Fibroblast of skin of left biceps (primary cell): Measurements from ENCODE around the gene AKR7A2.

Source experiments
- DNase-seq, 2 experiments: peaks; one replicate each; pipeline ENCODE4 v3.0.0-alpha.2; 2013; ENCODE audit warnings: low read depth in 2 of 2

AKR7A2 gene

DNA sequence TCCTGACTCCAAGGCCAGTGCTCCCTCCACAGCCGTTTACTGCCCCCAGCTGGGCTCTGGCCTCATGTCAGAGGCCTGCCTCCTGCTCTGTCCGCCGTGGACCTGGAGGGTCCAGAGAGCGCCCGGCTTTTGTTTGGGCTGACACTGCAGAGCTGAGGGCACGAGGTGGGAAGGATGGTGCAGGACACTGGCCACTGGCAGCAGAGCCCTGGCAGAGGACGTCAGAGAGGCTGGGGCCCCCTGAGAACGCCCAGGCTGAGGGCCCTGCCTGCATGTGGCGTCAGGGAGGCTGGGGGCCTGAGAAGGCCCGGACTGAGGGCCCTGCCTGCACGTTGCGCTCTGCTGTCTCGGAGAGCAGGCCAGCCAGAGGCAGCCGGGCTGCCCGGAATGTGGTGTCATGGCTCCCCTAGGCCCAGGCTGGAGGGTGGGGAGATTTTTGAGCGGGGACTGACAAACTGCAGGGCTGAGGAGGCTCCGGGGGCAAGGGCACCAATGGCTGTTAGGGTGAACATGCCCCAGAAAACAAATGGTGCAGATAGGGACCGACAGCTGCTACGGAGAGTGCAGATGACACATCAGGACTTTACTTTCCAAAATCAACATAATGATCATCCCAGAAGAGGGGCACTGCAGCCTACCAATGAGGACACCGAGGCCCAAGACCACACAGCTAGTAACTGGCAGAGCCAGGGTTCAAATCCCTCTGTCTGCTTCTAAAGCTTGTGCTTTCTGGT lies 31.8 kb upstream of the AKR7A2 start:
- no peak for DNase-seq

DNA sequence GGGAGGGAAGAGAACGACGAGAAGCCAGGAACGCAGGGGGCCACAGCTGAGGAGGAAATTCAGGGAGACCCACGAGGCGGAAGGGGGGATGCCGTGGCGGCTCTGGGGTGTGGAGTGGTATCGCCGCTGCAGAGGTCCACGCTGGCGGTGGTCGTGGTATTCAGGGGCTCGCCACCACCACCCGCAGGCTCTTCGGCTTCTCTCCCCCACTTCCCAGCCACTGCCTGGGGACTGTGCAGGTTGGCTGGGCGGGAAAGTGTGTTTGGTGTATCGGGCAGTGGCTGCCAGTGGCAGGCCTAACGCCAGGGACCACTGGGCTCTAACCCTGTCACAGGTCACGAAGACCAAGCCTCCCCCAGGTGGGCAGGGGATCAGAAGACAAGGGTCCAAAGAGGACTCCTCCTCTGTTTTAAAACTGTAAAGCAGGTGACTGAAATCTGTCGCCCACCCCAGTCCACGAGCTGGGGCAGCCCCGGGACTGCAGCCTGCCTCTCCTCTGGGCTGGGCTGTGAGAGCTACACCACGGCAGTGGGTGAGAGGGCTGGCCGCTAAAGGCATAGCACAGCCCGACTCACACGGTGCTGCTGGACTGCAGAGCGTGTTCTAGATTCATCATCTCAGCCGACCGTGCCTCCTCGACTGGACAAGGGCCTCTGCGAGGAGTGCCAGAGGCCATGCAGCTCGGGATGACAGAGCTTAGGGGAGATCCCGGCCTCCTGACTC lies 31.1 kb upstream of the AKR7A2 start:
- no peak for DNase-seq

DNA sequence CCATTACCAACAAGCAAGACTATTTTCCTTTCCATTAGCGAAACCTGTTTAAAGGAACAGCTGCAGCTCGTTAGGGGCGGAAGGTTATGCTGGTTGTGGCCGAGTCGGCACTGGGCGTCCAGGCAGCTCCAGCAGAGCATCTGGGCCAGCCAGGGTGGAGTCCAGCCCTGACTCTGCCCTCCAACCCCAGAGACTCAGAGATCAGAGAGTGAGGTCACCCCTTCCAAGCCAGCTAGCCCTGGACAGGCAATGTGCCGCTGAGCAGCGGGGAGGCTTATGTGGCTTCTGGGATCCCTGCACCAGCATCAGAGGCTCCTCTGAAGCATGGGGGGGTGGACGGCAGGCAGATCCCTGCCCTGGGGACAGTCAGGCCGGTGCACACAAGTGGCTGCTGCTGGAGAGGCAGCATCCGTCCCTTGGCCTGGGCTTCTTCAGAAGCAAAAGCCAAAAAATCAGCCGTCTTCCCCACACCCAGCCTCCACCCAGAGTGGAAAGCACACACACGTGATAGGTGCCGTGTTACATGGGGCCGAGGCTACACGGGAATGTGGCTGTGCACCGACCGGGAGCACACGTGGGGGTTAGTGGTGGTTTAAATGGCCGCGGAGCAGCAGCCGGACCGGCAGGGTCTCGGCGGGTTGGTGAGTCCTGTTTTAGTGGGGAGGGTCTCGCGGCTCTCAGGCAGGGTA lies 30.3 kb upstream of the AKR7A2 start:
- DNase-seq: no peak

DNA sequence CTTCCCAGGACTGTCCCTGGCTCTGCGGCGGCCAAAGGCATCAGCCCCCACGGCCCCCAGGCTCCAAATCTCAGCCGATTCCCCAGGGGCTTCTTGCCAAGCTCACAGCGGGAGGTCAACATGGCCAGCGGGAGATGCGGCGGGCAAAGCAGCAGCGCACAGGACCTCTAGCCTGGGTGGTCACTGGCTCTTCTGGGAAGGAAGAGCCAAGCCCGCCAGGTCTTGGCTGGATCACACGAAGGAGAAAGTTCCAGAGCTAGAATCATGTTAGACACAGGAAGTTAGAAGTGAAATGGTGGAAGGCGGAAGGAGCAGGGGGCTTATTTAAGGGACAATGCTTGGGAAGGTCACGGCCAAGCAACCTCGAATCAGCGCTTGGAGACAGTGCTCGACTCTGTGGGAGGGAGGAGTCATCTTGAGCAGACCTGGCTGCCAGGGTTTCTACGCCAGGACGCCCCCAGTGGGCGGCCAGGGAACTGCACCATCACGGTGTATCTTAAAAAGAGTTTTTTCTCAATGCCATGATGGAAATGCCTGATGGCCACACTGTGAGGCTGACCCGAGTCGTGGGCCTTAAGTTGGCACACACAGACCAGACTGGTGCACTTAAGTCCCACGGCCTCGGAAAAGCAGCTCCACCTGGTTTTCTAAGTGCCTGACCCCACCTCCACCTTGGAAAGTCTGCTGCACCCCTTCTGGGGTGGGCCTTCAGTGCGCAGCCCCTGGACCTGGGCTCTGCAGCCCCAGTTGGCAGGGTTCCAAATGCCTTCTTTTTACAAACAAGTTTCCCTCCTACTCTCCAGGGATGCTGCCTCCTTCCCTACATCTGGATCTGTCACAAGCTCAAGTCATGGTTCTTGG lies 29.5 kb upstream of the AKR7A2 start:
- peak; percentile 18 to 21 for DNase-seq

DNA sequence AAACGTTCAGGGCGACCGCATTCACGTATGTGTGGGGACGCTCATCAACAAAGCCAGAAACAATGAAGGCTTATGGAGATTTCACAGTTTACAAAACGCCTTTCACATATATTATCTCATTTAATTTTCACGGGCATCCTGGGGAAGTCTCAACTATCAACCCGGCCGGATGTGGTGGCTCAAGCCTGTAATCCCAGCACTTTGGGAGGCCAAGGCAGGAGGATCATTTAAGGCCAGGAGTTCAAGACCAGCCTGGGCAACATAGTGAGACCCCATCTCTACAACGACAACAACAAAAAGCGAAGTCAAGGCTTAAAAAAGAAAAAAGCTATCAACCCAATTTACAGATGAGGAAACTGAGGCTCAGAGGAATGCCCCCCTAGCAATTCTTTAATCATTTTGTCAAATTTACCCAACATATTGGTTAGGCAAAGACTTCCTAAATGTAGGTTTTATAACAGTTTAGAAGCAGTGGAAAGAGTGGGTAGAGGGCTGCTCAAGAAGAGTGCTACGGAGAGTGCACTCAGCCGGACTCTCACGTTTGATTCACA lies 28.5 kb upstream of the AKR7A2 start:
- DNase-seq: no peak

DNA sequence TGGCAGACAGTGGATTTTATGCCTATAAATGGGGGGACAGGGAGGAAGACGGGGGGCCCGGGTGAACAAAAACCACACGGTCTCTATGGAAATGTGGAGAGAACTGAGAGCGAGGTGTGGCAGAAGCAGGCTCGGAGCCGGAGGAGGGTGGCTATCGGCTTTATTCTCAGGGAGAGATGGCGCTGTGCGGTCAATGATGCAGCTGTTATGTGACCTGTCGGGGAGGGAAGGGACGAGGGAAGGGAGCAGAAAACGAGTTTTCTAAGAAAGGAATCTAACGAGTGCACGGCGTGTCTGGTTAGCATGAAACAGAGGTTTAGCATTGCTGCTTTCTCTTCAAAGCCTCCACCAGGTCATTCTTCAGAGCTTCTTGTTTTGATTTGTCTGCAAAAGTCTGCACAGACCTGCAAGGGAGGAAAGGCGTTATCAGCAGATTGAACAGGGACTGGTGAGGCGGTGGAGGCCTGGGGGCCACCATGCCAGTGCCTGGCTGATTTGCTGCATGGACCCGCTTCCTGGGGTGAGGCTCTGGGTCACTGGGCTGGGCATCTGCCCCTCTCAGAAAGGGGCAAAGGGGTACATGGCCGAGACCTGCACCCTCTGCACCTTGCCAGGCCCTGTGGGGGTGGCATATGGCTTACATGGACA lies 27.4 kb upstream of the AKR7A2 start:
- DNase-seq: no peak

DNA sequence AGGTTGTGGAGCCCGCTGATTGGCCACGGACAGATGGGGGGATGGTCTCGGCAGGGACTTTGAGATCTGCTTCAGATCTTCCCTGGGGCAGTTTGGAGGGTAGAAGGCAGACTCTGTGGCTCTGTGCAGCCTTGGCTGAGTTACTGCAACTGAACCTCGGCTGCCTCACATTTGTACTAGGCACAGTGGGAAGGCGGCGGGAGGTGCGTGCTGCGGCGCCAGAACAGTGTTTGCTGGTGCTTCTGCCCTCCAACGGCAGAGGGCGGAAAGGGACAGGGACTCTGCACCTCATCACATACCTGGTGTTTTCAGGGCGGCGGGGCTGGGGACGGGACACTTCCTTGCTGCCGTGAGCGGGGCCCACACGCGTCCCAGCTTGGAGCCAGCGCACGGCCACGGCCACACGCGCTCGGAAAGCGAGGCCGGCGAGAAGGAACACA lies 26.4 kb upstream of the AKR7A2 start:
- DNase-seq: peak in 1 of 2 experiments; percentile 9

DNA sequence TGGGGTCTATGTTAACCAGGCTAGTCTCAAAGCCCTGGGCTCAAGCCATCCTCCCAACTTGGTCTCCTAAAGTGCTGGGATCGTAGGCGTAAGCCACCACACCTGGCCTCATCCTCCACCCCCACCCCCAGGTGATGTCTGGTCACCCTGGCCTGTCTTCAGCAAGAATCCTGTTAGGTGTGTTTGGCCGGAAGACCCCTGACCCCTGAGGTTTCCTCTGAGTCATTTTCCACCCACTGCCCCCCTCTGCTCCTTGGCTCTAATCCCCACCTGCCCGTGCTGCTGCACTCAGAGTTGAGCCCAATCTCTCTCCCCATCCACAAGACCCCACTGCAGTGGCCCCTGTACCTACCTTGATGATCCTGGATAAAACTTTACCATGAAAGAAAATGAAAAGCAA lies 25.3 kb upstream of the AKR7A2 start:
- DNase-seq: no peak

DNA sequence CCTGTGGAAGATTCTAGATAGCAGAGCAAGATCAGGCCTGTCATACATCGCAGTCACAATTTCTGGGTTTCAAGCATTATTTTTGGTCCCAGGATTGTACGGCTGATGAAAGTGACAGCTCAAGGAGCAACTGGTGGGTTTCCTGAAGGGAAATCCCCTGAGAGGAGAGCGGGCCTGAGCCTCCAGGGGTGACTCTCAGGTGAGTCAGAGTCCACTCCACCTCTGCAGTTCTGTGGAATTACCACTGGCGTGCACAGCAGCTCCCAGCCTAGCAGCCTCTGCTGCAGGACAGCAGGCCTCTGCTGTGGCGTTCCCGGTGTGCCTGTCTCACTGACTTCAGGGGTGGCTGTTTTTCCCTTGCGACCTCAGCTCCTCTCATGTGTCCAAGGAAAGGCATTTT lies 24.6 kb upstream of the AKR7A2 start:
- DNase-seq: no peak

DNA sequence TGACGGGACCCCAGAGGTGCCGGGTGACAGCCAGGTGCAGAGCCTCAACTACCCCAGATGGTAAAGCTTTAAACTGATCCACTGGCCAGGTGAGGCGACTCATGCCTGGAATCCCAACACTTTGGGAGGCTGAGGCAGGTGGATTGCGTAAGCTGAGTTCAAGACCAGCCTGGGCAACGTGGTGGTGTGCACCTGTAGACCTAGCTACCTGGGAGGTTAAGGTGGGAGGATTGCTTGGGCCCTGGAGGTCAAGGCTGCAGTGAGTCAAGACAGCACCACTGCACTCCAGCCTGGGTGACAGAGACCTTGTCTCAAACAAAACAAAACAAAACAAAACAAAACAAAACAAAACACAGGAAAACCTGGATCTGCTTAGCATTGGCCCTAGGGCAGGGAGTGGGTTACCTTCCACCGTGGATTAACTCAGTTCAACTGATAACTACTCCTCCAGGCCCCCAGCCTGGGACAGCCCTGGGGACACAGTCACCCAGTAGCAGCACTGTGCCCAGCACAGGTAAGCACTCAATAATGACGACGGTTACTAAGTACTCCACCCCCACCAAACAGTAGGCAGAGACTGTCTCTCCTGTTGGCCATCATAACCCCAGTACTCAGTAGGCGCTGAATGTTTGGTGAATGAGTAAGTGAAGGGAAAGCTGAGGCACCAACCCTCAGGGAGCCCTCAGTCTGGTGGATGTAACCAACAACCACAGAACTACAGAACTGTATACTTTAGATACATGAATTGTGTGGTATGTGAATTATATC lies 21.8 kb upstream of the AKR7A2 start:
- no peak for DNase-seq

DNA sequence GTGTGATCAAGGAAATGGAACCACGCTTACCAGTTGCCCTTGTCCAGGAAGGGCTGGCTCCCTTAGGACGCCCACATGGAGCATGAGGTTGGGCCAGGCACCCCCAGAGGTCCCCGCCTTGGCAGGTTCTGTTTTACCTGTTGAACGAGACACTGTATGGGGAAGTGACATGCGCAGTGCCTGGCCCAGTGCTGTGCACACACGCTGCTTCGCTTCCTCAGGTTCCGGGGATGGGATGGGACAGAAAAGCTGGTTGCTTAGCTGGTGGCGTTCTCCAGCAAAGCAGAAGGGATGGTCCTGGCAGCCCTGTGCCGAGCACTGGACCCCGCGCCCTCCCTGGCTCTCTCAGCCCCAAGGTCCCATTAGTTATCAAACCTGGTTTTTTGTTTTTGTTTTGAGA lies 20.9 kb upstream of the AKR7A2 start:
- no peak for DNase-seq

DNA sequence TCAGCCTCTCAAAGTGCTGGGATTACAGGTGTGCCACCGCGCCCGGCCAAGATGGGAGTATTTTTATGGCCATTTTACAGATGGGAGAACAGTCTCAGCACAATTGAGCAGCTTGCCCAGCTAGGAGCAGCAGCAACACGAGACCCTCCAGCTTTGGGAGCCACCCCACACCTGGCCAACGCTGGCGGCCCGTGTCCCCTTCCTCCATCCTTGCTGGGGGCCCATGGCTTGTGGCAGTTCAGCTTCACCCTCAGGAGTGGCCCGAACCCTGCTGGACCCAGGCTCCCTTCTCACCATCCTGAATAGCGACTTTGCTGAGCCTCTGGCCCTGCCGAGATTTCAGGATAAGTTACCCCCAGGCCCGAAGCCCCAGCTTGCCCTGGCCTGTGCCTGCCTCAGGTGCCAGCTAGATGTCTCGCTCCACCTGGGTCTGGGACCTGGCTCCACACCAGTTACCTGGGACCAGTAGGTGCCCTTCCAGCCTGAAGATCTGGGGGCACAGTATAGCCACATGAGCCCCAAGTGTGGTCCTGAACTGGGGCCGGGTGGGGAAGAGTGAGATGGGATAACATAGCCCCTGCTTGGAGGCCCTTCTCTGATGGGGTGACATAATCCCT lies 19.4 kb upstream of the AKR7A2 start:
- no peak for DNase-seq

DNA sequence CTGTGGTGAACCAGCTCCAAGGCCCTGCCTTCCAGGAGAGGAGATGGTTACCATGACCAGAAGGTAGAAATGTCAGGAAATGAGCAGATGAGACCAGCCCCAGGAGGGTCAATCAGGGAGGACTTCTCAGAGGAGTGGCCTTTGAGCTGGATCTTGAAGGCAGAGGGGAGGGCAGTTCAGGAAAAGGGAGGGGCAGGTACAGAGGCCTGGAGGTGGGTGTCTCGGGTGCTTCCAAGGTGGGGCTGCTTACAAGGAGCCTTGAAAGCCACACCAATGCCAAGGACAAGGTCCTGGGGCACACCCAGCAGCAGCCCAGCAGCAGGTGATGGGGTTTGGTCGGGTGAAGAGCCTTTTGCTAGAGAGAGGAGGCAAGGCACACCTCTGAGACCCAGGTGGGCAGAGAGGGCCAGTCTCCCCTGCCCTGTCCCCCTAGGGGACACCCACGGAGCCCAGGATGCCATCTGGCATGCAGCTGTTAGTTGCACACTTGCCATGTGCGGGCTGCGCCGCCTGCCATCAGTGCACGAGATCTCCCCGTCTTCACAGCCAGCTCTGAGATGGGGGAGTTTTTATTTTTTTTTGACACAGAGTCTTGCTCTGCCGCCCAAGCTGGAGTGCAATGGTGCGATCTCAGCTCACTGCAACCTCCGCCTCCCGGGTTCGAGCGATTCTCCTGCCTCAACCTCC lies 18.6 kb upstream of the AKR7A2 start:
- DNase-seq: no peak

DNA sequence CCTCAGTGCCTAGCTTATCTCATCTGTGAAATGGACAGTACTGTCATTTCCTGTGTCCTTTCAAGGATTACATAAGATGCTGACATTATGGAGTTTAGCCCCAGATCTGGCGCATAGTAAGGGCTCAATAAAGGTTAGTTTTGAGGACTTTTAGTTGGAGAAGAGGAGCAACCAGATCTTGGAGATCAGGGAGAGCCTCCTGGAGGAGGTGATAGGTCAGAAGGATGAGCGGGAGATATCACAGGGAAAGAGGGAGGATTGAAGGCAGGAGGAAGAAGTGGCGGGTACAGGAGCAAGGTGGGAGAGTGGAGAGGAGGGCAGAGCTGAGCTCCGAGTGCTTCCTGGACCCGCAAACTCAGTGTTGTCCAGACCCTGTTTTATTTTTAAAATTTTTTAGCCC lies 17.7 kb upstream of the AKR7A2 start:
- no peak for DNase-seq

DNA sequence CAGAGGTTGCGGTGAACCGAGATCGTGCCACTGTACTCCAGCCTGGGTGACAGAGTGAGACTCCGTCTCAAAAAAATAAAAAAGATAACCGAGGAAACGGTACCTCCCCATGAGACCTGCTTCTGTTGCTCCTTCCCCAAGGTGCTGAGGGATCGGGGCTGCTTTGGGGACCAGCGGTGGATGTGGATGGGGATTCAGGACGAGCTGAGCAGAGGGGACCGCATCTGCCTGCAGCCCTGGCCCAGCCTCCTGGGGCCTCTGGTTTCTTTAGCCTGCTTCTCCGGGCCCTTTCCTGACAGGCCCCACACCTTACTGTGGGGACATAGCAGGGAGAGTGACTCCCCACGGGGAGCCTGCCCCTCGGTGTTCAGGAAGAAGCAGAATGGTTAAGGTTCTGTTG lies 17.2 kb upstream of the AKR7A2 start:
- no peak for DNase-seq

DNA sequence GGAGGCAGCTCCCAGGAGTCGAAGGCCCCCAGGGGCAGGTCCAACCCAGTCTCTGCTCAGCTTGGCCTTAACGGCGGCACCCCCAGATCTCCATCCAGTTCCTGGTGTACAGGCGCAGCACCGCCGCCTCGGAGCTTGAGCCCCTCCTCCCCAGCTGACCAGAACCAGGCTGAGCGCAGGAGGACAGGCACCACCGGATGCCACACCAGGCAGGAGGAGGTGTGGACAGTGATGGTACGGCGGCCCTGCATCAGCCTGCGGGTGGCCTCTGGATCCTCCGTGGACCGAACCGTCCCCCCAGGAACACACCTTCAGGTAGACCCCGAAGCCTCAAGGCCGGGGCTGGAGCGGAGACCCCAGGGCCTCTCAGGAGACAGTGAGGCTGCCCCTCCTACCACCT lies 16.5 kb upstream of the AKR7A2 start:
- no peak for DNase-seq

DNA sequence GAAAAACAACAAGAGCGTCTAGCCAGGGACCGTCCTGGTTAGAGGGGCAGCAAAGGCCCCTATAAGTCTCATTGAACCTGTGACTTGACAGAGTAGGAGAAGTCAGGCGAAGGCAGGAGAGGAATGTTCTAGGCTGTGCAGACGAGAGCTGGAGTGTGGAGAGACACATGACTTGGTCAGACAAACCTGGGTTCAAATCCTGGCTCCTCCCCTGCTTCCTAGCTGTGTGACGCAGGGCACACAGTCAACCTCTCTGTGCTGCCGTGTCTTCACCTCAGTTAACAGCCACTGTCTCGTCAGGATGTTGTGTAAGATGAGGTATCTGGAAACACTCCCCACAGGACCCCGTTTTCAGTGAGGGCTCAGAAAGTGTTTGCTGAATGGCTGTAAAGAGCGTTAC lies 15.8 kb upstream of the AKR7A2 start:
- no peak for DNase-seq

DNA sequence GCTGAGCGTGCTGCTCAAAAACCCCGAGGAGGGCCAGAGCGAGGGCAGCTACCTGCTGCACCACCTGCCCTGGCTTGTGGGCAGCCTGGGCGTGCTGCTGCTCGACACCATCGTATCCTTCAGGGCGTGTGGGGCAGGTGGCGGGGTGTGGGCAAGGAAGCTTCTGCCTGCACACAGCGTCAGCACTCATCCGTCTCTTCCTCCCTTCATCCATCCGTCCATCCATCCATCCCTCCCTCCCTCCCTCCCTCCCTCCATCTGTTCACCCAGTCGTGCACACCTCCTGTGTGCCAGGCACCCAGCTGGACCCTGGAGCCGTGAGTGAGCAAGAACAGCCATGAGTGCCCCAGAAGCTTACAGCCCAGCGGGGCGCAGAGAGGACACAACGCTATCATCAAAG lies 15.4 kb upstream of the AKR7A2 start:
- DNase-seq: no peak

DNA sequence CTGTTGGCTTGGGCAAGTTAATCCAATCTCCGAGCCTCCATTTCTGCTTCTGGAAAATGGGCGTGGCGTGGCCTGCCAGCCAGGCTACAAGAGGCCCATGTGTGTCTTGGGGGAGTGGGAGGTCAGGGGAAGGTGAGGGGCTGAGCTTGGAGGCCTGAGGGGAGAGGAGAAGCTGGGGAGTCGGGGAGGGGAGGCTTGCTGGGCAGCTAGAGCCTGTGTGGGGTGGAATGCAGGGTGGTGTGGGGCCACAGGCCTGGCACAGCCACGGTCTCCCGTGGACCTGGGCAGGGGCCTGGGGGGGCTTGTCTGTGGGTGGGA lies 14.8 kb upstream of the AKR7A2 start:
- no peak for DNase-seq
